ENCODE measurements around the gene PDE6A.

Gene PDE6A

GRCh38 chr5:149808264-149808982, 136.2 kb downstream of the PDE6A start:
- no peak for DNase-seq

All from activated CD4-positive, alpha-beta T cell treated with anti-CD3 and anti-CD28 coated beads, Interleukin-2, amount 50 U/mL, for 16 hours (primary cell).